Psoas muscle (tissue), 8 donors: ENCODE data around the gene KCP. TPM values are rescaled to one million over a fixed set of nuclear protein-coding genes. Genes with fewer than 3 reads are reported as not detected.

Source experiments
- ATAC-seq, 4 donors: fragments of 200-7000 bp; cut with Tn5 transposase; one replicate each; pipeline ENCODE4 v1.9.1; 2020; ENCODE audit warnings: moderate library complexity in 3 of 4, mild to moderate bottlenecking in 2 of 4
- DNase-seq, 2 donors: peaks; one replicate each; pipeline ENCODE4 v3.0.0-alpha.2; 2020
- H3K27ac ChIP-seq: fragments of 200-600 bp; one replicate; pipeline ENCODE4 v1.8.0; 2022
- H3K27me3 ChIP-seq, 3 donors: fragments of 200-600 bp in 1 of 3; one replicate each; pipeline versions ENCODE4 v1.6.1 to v1.8.0; 2013 to 2022; ENCODE audit warnings: low read length in 2 of 3, mild to moderate bottlenecking in 2 of 3, moderate library complexity in 1 of 3; ENCODE audit not compliant: insufficient read depth in 3 of 3
- H3K36me3 ChIP-seq, 2 donors: fragments of 200-600 bp in 1 of 2; one replicate each; pipeline versions ENCODE4 v1.6.1 to v1.8.0; 2013 to 2022; ENCODE audit warnings: low read depth in 1 of 2, mild to moderate bottlenecking in 1 of 2, moderate library complexity in 1 of 2; ENCODE audit not compliant: insufficient read depth in 1 of 2
- H3K4me1 ChIP-seq: fragments of 200-600 bp; one replicate; pipeline ENCODE4 v1.8.0; 2022
- H3K4me3 ChIP-seq: fragments of 200-600 bp; one replicate; pipeline ENCODE4 v1.8.0; 2022; ENCODE audit warnings: mild to moderate bottlenecking
- H3K9me3 ChIP-seq: fragments of 200-600 bp; one replicate; pipeline ENCODE4 v1.8.0; 2022
- CTCF ChIP-seq: fragments of 200-600 bp; IDR thresholded peaks from one replicate; pipeline ENCODE4 v1.8.0; 2022; ENCODE audit warnings: antibody characterized with exemption
- WGBS, 3 donors: extraction: QIAGEN DNeasy Blood & Tissue Kit; methylation state at CpG; one replicate each; pipeline versions ENCODE4 v1.1.6 to v1.1.7; 2013; 5-methylcytosine and 5-hydroxymethylcytosine counted together
- intact Hi-C, 2 donors: fragments of 100-400 bp; cut with DNase I; formaldehyde crosslinking; loops; one replicate each; pipeline versions ENCODE4 v1.11.0 to v1.14.2; 2022
- polyA plus RNA-seq, 3 donors: library from polyadenylated mRNA; stranded (reverse); fragments of 200-250 nt; gene quantifications; one replicate each; pipeline ENCODE4 v1.2.3, GENCODE V29; 2013
- total RNA-seq, 4 donors: library from RNA; stranded (reverse); fragmentation: NEBNext Ultra II Directional in 2 of 4; extraction: Animal tissue kit (Norgen Biotek cat#: 25700) in 2 of 4; gene quantifications; one replicate each; pipeline versions ENCODE4 v1.2.1 to v1.2.4, GENCODE V29; 2021 to 2023
- donor health status: healthy with polysubstance abuse.
- donor health status: DM: no; HTN: no; CAD: no; lungs with moderate emphysema.
- donor health status: Bipolar disorder and iron deficiency.
- donor health status: healthy.
- donor health status: DM: yes; HTN: yes; CAD: no.
- donor health status: DM: no; HTN: no; CAD: no.
- donor health status: DM: no; HTN: no; CAD: no.
- donor health status: DM: yes; HTN: yes; CAD: no.

KCP gene
- total and polyA plus RNA-seq, 7 donors: 0.03 to 0.34 (median 0.15) TPM

GRCh38 chr7:128911423-128912031 lies 1.0 kb upstream of the KCP start:
- ATAC-seq (peak in 1 of 4 donors; percentile 7), DNase-seq (no peak)
- Histone ChIP-seq H3K9me3 (no peaks in the 10 kb centered on the region), H3K27me3 (peaks cover 0 to 78% (median 33%) of the 10 kb centered on the region in 3 donors), H3K36me3 (no peaks in the 10 kb centered on the region), H3K4me1 (peaks cover 4% of the 10 kb centered on the region), H3K4me3 (no peak overlapping the region), H3K27ac (no peak overlapping the region)
- intact Hi-C loops: no loop called here
- no peak for TF ChIP-seq CTCF
- 65 to 75% (median 68%) methylated on average over 8 of the region's 8 CpGs for WGBS, 3 donors

- DNase-seq (no peak), ATAC-seq (no peak)
- Histone ChIP-seq H3K4me1 (no peaks in the 10 kb centered on the region), H3K27ac (no peak overlapping the region), H3K36me3 (no peaks in the 10 kb centered on the region), H3K4me3 (peak overlapping the region; percentile 32), H3K27me3 (peaks cover 0 to 65% (median 27%) of the 10 kb centered on the region in 3 donors), H3K9me3 (no peaks in the 10 kb centered on the region)
- WGBS, 3 donors: 11 to 12% (median 12%) methylated on average over 37 to 42 of the region's 42 CpGs
- no peak for TF ChIP-seq CTCF
- intact Hi-C loops: no loop called here
Observed at GRCh38 chr7:128909625-128910568, 612 bp downstream of the KCP start.

GRCh38 chr7:128908750-128909624 lies 1.5 kb downstream of the KCP start:
- no peaks in the 10 kb centered on the region for H3K9me3 ChIP-seq
- no peaks in the 10 kb centered on the region for H3K4me1 ChIP-seq
- peaks cover 0 to 56% (median 21%) of the 10 kb centered on the region in 3 donors for H3K27me3 ChIP-seq
- 86 to 90% (median 88%) methylated on average over 6 of the region's 6 CpGs for WGBS, 3 donors
- no peak for ATAC-seq
- H3K36me3 ChIP-seq: no peaks in the 10 kb centered on the region
- no peak overlapping the region for H3K27ac ChIP-seq
- no peak overlapping the region for H3K4me3 ChIP-seq
- DNase-seq: no peak
- intact Hi-C loops: no loop called here
- TF ChIP-seq CTCF: no peak

- Histone ChIP-seq H3K36me3 (no peaks in the 10 kb centered on the region), H3K27me3 (peaks cover 0 to 47% (median 20%) of the 10 kb centered on the region in 3 donors), H3K9me3 (no peaks in the 10 kb centered on the region), H3K27ac (no peak overlapping the region), H3K4me3 (no peak overlapping the region), H3K4me1 (no peaks in the 10 kb centered on the region)
- WGBS, 3 donors: 82 to 86% (median 84%) methylated on average over 19 of the region's 19 CpGs
- ATAC-seq (no peak), DNase-seq (no peak)
- TF ChIP-seq CTCF: no peak
- intact Hi-C loops: loop anchor here in 1 of 2 donors (1.0 kb wide), 1 partner anchor 184 kb away; no protein-coding TSS in a partner anchor
Observed at GRCh38 chr7:128906766-128907559, 3.5 kb downstream of the KCP start.
